ENCODE measurements around the gene TLE7. TPM values are rescaled to one million over a fixed set of nuclear protein-coding genes. Genes with fewer than 3 reads are reported as not detected.
A peak's percentile ranks its signal among the peaks of the same experiment; 100 is the strongest.

TLE7 gene
- total RNA-seq, 1 donor from 2014 or later = not detected

- Mint-ChIP-seq H3K27me3 (ENCODE audit: low read depth) (no peaks in the 10 kb centered on the region), H3K4me3 (ENCODE audit: unreplicated experiment) (peak within 1 kb of the TSS; percentile 76), H3K9me3 (ENCODE audit: low read depth) (no peaks in the 10 kb centered on the region), H3K36me3 (ENCODE audit: low read depth) (peaks cover 2% of the 10 kb centered on the region), H3K27ac (ENCODE audit: unreplicated experiment) (peak within 1 kb of the TSS; percentile 78), H3K4me1 (ENCODE audit: low read depth) (peaks cover 36% of the 10 kb centered on the region)
- no peak for DNase-seq (ENCODE audit: low spot score)
- peak; percentile 68 for TF ChIP-seq CTCF (IDR thresholded peaks at IDR 0.05)
These were observed 20.1 kb upstream of the TLE7 start, which contains the start of gene ZNF23 for GRCh38 chr16:71461686-71462648. ZNF23 (minus strand) TSS chr16:71462247; CDS start chr16:71456796, 5,451 bp downstream.

GRCh38 chr16:71460941-71461340 lies 19.1 kb upstream of the TLE7 start:
- peak overlapping the region; percentile 33 for H3K4me3 Mint-ChIP-seq (ENCODE audit: unreplicated experiment)
- peak overlapping the region; percentile 75 for H3K27ac Mint-ChIP-seq (ENCODE audit: unreplicated experiment)
- TF ChIP-seq CTCF (IDR thresholded peaks at IDR 0.05) = no peak
- peaks cover 36% of the 10 kb centered on the region for H3K4me1 Mint-ChIP-seq (ENCODE audit: low read depth)
- no peaks in the 10 kb centered on the region for H3K27me3 Mint-ChIP-seq (ENCODE audit: low read depth)
- no peak for DNase-seq (ENCODE audit: low spot score)
- peaks cover 8% of the 10 kb centered on the region for H3K36me3 Mint-ChIP-seq (ENCODE audit: low read depth)
- H3K9me3 Mint-ChIP-seq (ENCODE audit: low read depth) = no peaks in the 10 kb centered on the region

GRCh38 chr16:71460236-71460635 lies 18.4 kb upstream of the TLE7 start:
- DNase-seq (ENCODE audit: low spot score) = no peak
- Mint-ChIP-seq H3K27ac (ENCODE audit: unreplicated experiment) (peak overlapping the region; percentile 75), H3K9me3 (ENCODE audit: low read depth) (peaks cover under 1% of the 10 kb centered on the region)

GRCh38 chr16:71459510-71459909 lies 17.7 kb upstream of the TLE7 start:
- Mint-ChIP-seq H3K36me3 (ENCODE audit: low read depth) (peaks cover 20% of the 10 kb centered on the region), H3K9me3 (ENCODE audit: low read depth) (peaks cover 8% of the 10 kb centered on the region), H3K4me1 (ENCODE audit: low read depth) (peaks cover 36% of the 10 kb centered on the region), H3K27me3 (ENCODE audit: low read depth) (no peaks in the 10 kb centered on the region), H3K27ac (ENCODE audit: unreplicated experiment) (no peak overlapping the region), H3K4me3 (ENCODE audit: unreplicated experiment) (no peak overlapping the region)
- DNase-seq (ENCODE audit: low spot score) = no peak
- no peak for TF ChIP-seq CTCF (IDR thresholded peaks at IDR 0.05)

More at GRCh38 chr16:71460236-71460635, 18.4 kb upstream of the TLE7 start:
- Mint-ChIP-seq H3K4me3 (ENCODE audit: unreplicated experiment) (peak overlapping the region; percentile 38), H3K27me3 (ENCODE audit: low read depth) (no peaks in the 10 kb centered on the region), H3K4me1 (ENCODE audit: low read depth) (peaks cover 36% of the 10 kb centered on the region), H3K36me3 (ENCODE audit: low read depth) (peaks cover 13% of the 10 kb centered on the region)
- TF ChIP-seq CTCF (IDR thresholded peaks at IDR 0.05) = no peak

- TF ChIP-seq CTCF (IDR thresholded peaks at IDR 0.05) = no peak
- no peak overlapping the region for H3K4me3 Mint-ChIP-seq (ENCODE audit: unreplicated experiment)
- H3K9me3 Mint-ChIP-seq (ENCODE audit: low read depth) = peaks cover 31% of the 10 kb centered on the region
- no peak for DNase-seq (ENCODE audit: low spot score)
- no peak overlapping the region for H3K27ac Mint-ChIP-seq (ENCODE audit: unreplicated experiment)
- H3K36me3 Mint-ChIP-seq (ENCODE audit: low read depth) = peaks cover 47% of the 10 kb centered on the region
- H3K27me3 Mint-ChIP-seq (ENCODE audit: low read depth) = no peaks in the 10 kb centered on the region
- peaks cover 24% of the 10 kb centered on the region for H3K4me1 Mint-ChIP-seq (ENCODE audit: low read depth)
These were observed 14.9 kb upstream of the TLE7 start for GRCh38 chr16:71456801-71457200.

All from chondrocyte (in vitro differentiated cells).